ENCODE data around the gene CR1L.
"Not testable (repeated sequence)": the region's sequence is repeated elsewhere in the genome, so short reads cannot be mapped to it uniquely, and the experiment has no call there.

Gene CR1L

DNA sequence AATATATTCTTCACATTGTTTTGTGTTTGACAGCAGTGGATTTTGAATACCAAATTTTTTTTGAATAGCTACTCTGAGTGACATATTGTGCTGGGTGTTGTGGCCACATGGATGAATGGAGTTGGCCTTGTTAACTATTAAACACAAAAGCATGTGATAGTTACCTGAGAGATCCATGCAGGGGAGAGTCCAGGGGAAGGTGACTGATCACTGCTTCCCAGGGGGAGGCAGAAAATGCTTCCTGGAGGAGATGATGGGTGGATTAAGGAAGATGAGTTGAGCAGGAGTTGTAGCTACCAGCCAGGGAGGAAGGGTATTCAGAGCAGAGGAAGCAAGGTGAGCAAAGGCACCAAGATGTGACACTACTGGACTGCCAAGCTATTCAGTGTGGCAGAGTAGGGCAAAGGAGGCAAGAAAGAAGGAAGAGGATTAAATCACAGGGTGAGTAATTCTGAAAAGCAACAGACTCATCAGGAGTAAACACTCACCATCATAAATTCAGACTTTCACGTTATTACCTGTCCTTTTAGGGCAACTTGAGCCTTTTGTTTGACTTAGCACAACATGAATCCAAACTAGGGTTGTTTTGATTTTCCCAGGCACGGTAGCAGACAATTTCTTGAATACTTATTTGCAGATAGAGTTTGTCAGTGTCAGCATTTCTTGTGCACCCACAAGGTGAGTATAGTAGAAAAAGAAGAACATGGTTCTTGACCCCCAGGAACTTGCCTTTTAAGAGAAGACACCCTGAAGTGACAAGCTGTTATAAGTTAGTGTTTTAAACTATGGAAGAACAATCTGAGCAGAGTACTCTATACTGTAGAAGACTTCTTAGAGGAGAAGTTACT is 111.1 kb downstream of the CR1L start:
- TF ChIP-seq, protein P1, sequence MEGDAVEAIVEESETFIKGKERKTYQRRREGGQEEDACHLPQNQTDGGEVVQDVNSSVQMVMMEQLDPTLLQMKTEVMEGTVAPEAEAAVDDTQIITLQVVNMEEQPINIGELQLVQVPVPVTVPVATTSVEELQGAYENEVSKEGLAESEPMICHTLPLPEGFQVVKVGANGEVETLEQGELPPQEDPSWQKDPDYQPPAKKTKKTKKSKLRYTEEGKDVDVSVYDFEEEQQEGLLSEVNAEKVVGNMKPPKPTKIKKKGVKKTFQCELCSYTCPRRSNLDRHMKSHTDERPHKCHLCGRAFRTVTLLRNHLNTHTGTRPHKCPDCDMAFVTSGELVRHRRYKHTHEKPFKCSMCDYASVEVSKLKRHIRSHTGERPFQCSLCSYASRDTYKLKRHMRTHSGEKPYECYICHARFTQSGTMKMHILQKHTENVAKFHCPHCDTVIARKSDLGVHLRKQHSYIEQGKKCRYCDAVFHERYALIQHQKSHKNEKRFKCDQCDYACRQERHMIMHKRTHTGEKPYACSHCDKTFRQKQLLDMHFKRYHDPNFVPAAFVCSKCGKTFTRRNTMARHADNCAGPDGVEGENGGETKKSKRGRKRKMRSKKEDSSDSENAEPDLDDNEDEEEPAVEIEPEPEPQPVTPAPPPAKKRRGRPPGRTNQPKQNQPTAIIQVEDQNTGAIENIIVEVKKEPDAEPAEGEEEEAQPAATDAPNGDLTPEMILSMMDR (IDR thresholded peaks at IDR 0.05), result no peak
- no peak for TF ChIP-seq ZFX (IDR thresholded peaks at IDR 0.05; ENCODE audit: borderline replicate concordance)
- peak overlapping the region; percentile 99 for H3K27ac ChIP-seq

- TF ChIP-seq, protein P1 (IDR thresholded peaks at IDR 0.05), result no peak
- TF ChIP-seq ZFX (IDR thresholded peaks at IDR 0.05; ENCODE audit: borderline replicate concordance), result no peak
- H3K27ac ChIP-seq, result no peak overlapping the region
Measured at GRCh38 chr1:207762622-207763021, 117.7 kb downstream of the CR1L start.

GRCh38 chr1:207763091-207763490 is 118.2 kb downstream of the CR1L start:
- H3K27ac ChIP-seq, result no peak overlapping the region

DNA sequence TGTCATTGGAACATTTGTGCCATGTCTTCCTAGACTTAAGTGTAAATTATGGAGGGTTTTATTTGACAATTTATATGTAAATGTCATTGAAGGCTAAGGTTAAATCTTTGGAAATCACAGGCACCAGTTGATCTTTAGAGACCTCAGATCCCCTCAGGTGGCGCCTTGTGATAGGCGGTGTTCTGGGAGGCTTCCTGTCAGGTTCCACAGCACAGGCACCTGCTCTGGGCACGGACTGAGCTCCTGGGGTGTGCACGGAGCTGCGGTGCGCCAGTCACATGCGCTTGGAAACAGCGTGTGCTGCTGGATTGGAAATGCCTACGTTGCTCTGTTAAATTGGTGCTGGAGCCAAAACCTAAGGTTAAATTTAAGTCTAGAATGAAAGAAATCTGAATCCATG is 119.0 kb downstream of the CR1L start:
- TF ChIP-seq, protein P1 (IDR thresholded peaks at IDR 0.05), result no peak
- no peak for TF ChIP-seq ZFX (IDR thresholded peaks at IDR 0.05; ENCODE audit: borderline replicate concordance)
- H3K27ac ChIP-seq, result no peak overlapping the region

More at GRCh38 chr1:207763091-207763490, 118.2 kb downstream of the CR1L start:
- TF ChIP-seq, protein P1 (IDR thresholded peaks at IDR 0.05), result no peak
- TF ChIP-seq ZFX (IDR thresholded peaks at IDR 0.05; ENCODE audit: borderline replicate concordance), result no peak

DNA sequence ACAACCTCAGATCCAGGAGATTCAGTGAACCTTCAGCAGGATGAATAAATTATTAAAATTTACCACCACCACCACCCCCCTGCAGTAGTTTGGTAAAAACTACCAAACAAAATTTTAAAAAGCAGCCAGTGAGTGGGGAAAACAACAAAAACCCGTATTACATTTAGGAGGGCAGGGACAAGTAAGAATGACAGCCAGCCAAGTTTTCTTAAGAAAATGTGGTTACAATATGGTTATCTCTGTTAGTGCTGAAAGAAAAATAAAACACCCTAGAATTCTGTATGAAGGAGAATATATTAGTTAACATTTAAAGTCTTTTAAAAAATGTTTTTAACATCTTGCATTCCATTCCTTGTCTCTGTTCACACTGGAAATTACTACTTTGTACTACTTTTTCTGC is 121.6 kb downstream of the CR1L start:
- H3K27ac ChIP-seq, result no peak overlapping the region
- TF ChIP-seq, protein P1 (IDR thresholded peaks at IDR 0.05), result no peak
- no peak for TF ChIP-seq ZFX (IDR thresholded peaks at IDR 0.05; ENCODE audit: borderline replicate concordance)

DNA sequence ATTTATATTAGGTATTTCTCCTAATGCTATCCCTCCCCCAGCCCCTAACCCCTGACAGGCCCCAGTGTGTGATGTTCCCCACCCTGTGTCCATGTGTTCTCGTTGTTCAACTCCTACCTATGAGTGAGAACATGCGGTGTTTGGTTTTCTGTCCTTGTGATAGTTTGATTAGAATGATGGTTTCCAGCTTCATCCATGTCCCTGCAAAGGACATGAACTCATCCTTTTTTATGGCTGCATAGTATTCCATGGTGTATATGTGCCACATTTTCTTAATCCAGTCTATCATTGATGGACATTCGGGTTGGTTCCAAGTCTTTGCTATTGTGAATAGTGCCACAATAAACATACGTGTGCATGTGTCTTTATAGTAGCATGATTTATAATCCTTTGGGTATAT is 125.6 kb downstream of the CR1L start:
- H3K27ac ChIP-seq, result not testable (repeated sequence)

Data from 22Rv1 (cell line).